PC-9 (cell line): ENCODE measurements around the gene AP3S2. TPM values are rescaled to one million over a fixed set of nuclear protein-coding genes. Genes with fewer than 3 reads are reported as not detected.

Experiments used
- BruUV-seq: library from RNA; stranded (reverse); fragments of 400-500 nt; replicated peaks from 2 replicates; lab custom pipeline; 2021; lab: Mats Ljungman, UMichigan
- CTCF ChIA-PET: fragments of 300-600 bp; sonication (Branson Sonifier 250); formaldehyde crosslinking; loops from one replicate; lab custom pipeline; 2022; ENCODE audit warnings: antibody characterized with exemption; lab: Charles Lee
- POLR2A ChIA-PET: fragments of 300-600 bp; sonication (Branson Sonifier 250); formaldehyde crosslinking; loops from one replicate; lab custom pipeline; 2022; ENCODE audit warnings: antibody characterized with exemption; ENCODE audit not compliant: unreplicated experiment; lab: Charles Lee
- DNase-seq, 2 experiments: peaks; one replicate each; pipeline versions ENCODE4 v3.0.0 to v3.0.0-alpha.2; 2015 to 2022; ENCODE audit warnings: mixed read lengths in 1 of 2
- H2AFZ ChIP-seq: fragments of 200-600 bp; sonication (generic); 2 replicates; pipeline ENCODE4 v1.8.1; 2017; ENCODE audit warnings: antibody characterized with exemption
- H3F3A ChIP-seq: fragments of 200-600 bp; sonication (generic); 2 replicates; pipeline ENCODE4 v1.8.1; 2017; ENCODE audit warnings: antibody characterized with exemption, mild to moderate bottlenecking, low read depth; ENCODE audit not compliant: insufficient read depth
- H3K27ac ChIP-seq: fragments of 200-600 bp; sonication (generic); 2 replicates; pipeline ENCODE4 v1.6.1; 2016; ENCODE audit warnings: mixed run types
- H3K27me3 ChIP-seq: fragments of 200-600 bp; sonication (generic); 2 replicates; pipeline ENCODE4 v1.6.1; 2016; ENCODE audit warnings: low read depth, mixed run types; ENCODE audit not compliant: insufficient read depth
- H3K36me3 ChIP-seq: fragments of 200-600 bp; sonication (generic); 2 replicates; pipeline ENCODE4 v1.6.1; 2016; ENCODE audit warnings: low read depth, mixed run types
- H3K4me1 ChIP-seq: fragments of 200-600 bp; sonication (generic); replicated peaks from 2 replicates; pipeline ENCODE4 v1.6.1; 2016; ENCODE audit warnings: mixed run types; ENCODE audit not compliant: insufficient read depth
- H3K4me2 ChIP-seq: fragments of 200-600 bp; sonication (generic); 2 replicates; pipeline ENCODE4 v1.6.1; 2017; ENCODE audit warnings: mixed run types
- H3K4me3 ChIP-seq: fragments of 200-600 bp; sonication (generic); 2 replicates; pipeline ENCODE4 v1.6.1; 2016; ENCODE audit warnings: mixed run types
- H3K79me2 ChIP-seq: fragments of 200-600 bp; sonication (generic); 2 replicates; pipeline ENCODE4 v1.6.1; 2017; ENCODE audit warnings: low read depth, mixed run types
- H3K9me2 ChIP-seq: fragments of 200-600 bp; sonication (generic); 2 replicates; pipeline ENCODE4 v1.8.1; 2017; ENCODE audit warnings: mild to moderate bottlenecking; ENCODE audit not compliant: insufficient read depth
- H3K9me3 ChIP-seq: fragments of 200-600 bp; sonication (generic); 2 replicates; pipeline ENCODE4 v1.8.1; 2016; ENCODE audit warnings: low read depth; ENCODE audit not compliant: insufficient read depth
- H4K20me1 ChIP-seq: fragments of 200-600 bp; sonication (generic); 2 replicates; pipeline ENCODE4 v1.8.1; 2017; ENCODE audit not compliant: insufficient read depth
- EZH2 ChIP-seq: fragments of 200-600 bp; sonication (generic); IDR thresholded peaks from 2 replicates; pipeline ENCODE4 v1.8.0; 2017; ENCODE audit warnings: antibody characterized with exemption, low read depth
- intact Hi-C: fragments of 100-400 bp; cut with micrococcal nuclease; formaldehyde crosslinking; loops from one replicate; pipeline ENCODE4 v1.10.0; 2022; ENCODE audit not compliant: unreplicated experiment
- total RNA-seq: library from RNA; stranded (reverse); gene quantifications from 2 replicates; pipeline ENCODE4 v1.2.3, GENCODE V29; 2021
- TF ChIP-seq, protein P1 (sequence below): fragments of 200-600 bp; sonication (generic); conservative IDR thresholded peaks from 2 replicates; pipeline ENCODE4 v1.6.1; 2017; ENCODE audit warnings: mixed run types, antibody characterized with exemption, mild to moderate bottlenecking, moderate library complexity

AP3S2 gene
- total RNA-seq, 1 experiment from 2014 or later = 57.6 TPM

DNA sequence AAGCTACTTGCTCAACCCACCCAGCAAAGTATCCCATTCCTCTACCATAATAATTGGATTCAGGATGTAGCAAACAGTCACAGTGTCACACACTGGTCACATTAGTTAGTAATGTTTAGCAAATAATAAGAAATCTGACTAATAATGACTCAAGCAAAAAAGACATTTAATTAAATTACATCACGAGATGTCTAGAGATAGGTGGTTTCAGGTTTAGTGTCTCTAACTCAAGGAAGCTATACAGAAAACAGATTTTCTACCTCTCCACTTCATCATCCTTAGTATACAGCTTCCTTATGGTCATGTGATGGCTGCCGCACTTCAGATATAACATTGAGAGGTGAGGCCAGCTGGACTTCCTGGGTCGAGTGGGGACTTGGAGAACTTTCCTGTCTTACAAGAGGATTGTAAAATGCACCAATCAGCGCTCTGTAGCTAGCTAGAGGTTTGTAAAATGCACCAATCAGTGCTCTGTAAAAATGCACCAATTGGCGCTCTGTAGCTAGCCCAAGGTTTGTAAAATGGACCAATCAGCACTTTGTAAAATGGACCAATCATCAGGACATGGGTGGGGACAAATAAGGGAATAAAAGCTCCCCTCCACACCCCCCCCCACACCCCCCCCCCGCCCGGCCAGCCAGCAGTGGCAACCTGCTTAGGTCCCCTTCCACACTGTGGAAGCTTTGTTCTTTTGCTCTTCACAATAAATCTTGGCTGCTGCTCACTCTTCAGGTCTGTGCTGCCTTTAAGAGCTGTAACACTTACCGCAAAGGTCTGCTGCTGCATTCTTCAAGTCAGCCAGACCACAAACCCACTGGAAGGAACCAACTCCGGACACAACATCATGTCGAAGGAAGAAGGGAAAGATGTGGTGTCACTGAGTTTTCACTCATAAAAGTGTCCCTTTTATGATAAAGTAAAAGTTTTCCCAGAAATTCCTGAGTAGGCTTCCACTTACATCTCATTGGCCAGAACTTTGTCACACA is 43.9 kb upstream of the AP3S2 start:
- peak in 1 of 2 experiments; percentile 73 for DNase-seq
- POLR2A ChIA-PET = interaction anchor here (0.5 to 0.6 kb wide), 2 partner anchors 24 to 44 kb away, joined by 3 to 19 read pairs; no protein-coding TSS in a partner anchor
- H3K9me2 ChIP-seq = no peaks in the 10 kb centered on the region
- H3K27ac ChIP-seq = peak overlapping the region; percentile 63
- H3K4me1 ChIP-seq = peaks cover 15% of the 10 kb centered on the region
- peaks cover 8% of the 10 kb centered on the region; the same call in 1 of the 2 replicates for H3F3A ChIP-seq
- no peak overlapping the region for H3K4me3 ChIP-seq
- H3K9me3 ChIP-seq = no peaks in the 10 kb centered on the region
- BruUV-seq = no TSS peak
- no peaks in the 10 kb centered on the region for H3K79me2 ChIP-seq
- TF ChIP-seq EZH2 = no peak
- TF ChIP-seq, protein P1, sequence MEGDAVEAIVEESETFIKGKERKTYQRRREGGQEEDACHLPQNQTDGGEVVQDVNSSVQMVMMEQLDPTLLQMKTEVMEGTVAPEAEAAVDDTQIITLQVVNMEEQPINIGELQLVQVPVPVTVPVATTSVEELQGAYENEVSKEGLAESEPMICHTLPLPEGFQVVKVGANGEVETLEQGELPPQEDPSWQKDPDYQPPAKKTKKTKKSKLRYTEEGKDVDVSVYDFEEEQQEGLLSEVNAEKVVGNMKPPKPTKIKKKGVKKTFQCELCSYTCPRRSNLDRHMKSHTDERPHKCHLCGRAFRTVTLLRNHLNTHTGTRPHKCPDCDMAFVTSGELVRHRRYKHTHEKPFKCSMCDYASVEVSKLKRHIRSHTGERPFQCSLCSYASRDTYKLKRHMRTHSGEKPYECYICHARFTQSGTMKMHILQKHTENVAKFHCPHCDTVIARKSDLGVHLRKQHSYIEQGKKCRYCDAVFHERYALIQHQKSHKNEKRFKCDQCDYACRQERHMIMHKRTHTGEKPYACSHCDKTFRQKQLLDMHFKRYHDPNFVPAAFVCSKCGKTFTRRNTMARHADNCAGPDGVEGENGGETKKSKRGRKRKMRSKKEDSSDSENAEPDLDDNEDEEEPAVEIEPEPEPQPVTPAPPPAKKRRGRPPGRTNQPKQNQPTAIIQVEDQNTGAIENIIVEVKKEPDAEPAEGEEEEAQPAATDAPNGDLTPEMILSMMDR = no peak
- no peaks in the 10 kb centered on the region for H4K20me1 ChIP-seq
- CTCF ChIA-PET = interaction anchor here (0.7 kb wide), 1 partner anchor 21 kb away, joined by 3 read pairs; no protein-coding TSS in a partner anchor
- H3K4me2 ChIP-seq = peak overlapping the region; percentile 20
- intact Hi-C loops = no loop called here
- no peaks in the 10 kb centered on the region for H3K36me3 ChIP-seq
- H2AFZ ChIP-seq = no peak overlapping the region
- H3K27me3 ChIP-seq = no peaks in the 10 kb centered on the region

DNA sequence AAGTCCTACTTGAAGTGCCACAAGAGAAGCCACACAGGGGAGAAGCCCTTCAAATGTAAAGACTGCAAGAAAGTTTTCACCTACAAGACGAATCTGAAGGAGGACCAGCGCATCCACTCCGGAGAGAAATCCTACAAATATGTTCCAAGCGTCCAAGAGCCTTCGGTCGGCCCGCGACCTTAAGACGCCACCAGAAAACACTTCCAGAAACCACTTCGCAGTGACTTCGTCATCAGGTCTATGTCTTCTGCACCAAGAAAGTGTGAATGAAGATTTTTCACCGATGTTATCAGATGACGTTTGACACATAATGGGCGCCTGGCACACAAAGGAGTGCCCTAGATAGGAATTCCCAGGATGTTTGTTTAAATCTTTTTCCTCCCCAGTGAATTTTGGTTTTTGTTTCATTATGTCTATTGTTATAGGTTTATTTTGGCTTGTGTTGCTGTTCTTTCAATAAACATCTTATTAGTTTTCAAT is 43.0 kb upstream of the AP3S2 start:
- CTCF ChIA-PET = interaction anchor here (0.7 kb wide), 1 partner anchor 20 kb away, joined by 3 read pairs; no protein-coding TSS in a partner anchor
- H2AFZ ChIP-seq = no peak overlapping the region
- H3K4me2 ChIP-seq = peak overlapping the region; percentile 20

DNA sequence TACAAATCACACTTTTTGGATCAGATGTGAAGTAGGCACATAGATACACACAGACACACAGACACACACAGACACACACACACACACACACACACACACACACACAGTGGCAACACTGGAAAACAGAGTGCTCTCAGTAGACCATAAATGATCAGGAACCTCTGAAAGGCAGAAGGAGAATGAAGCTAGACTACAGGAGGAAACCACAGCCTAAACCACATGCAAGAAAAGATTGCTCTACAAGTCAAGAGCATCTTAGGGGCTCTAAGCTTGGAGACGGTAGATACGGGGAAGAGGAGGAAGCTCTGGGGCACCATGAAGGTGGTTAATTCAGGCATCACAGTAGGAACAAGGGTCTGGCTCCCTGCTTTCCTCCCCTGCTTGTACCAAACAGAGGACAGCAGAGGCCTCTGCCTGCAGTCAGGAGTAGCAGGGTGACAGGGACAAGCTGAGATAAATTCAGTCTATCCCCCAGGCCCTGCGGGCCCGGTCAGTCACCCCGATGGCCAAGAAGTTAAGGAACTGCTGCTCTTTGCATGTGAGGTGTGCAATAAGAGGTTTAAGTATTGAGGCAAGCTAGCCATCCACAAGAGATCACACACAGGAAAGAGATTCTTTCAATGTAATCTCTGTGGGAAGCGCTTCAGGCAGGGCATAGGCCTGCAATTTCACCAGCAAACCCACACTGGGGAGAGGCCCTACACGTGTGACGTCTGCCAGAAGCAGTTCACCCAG is 42.4 kb upstream of the AP3S2 start:
- H2AFZ ChIP-seq = no peak overlapping the region
- peaks cover 8% of the 10 kb centered on the region; the same call in 1 of the 2 replicates for H3F3A ChIP-seq
- CTCF ChIA-PET = no interaction called here
- intact Hi-C loops = no loop called here
- H3K36me3 ChIP-seq = no peaks in the 10 kb centered on the region
- no peaks in the 10 kb centered on the region for H3K27me3 ChIP-seq
- no peak for TF ChIP-seq EZH2
- TF ChIP-seq, protein P1 = no peak
- peaks cover 15% of the 10 kb centered on the region for H3K4me1 ChIP-seq
- H3K4me2 ChIP-seq = peak overlapping the region; percentile 20
- H3K4me3 ChIP-seq = no peak overlapping the region
- H3K9me3 ChIP-seq = no peaks in the 10 kb centered on the region
- no peaks in the 10 kb centered on the region for H3K9me2 ChIP-seq
- no peaks in the 10 kb centered on the region for H4K20me1 ChIP-seq
- no peaks in the 10 kb centered on the region for H3K79me2 ChIP-seq
- BruUV-seq = no TSS peak
- peak overlapping the region; percentile 63; the same call in 1 of the 2 replicates for H3K27ac ChIP-seq
- DNase-seq = no peak
- POLR2A ChIA-PET = no interaction called here

More for the DNA sequence above, 43.0 kb upstream of the AP3S2 start:
- Histone ChIP-seq H3K9me2 (no peaks in the 10 kb centered on the region), H4K20me1 (no peaks in the 10 kb centered on the region), H3K4me3 (no peak overlapping the region), H3K9me3 (no peaks in the 10 kb centered on the region), H3K27ac (peak overlapping the region; percentile 63), H3K4me1 (peaks cover 15% of the 10 kb centered on the region), H3K79me2 (no peaks in the 10 kb centered on the region), H3K27me3 (no peaks in the 10 kb centered on the region), H3K36me3 (no peaks in the 10 kb centered on the region), H3F3A (peaks cover 8% of the 10 kb centered on the region; the same call in 1 of the 2 replicates)
- POLR2A ChIA-PET = no interaction called here
- BruUV-seq = no TSS peak
- DNase-seq = peak; percentile 11 to 54
- intact Hi-C loops = no loop called here
- no peak for TF ChIP-seq EZH2
